Amygdala (tissue), 56 donors: ENCODE data around the gene TVP23A.

ENCODE experiments used
- DNase-seq, 56 donors: peaks; one replicate each; lab custom pipeline; 2025; lab: John Stamatoyannopoulos, UW

Gene TVP23A

GRCh38 chr16:10817963-10818941, at the start of gene TVP23A:
Gene TVP23A (minus strand): TSS chr16:10818794. CDS start chr16:10818493, 301 bp downstream.
- peak in 37 of 56 donors; percentile 4 to 60 (median 24) for DNase-seq

- no peak for DNase-seq
Observed at GRCh38 chr16:10868104-10868595, 49.6 kb upstream of the TVP23A start.

DNA sequence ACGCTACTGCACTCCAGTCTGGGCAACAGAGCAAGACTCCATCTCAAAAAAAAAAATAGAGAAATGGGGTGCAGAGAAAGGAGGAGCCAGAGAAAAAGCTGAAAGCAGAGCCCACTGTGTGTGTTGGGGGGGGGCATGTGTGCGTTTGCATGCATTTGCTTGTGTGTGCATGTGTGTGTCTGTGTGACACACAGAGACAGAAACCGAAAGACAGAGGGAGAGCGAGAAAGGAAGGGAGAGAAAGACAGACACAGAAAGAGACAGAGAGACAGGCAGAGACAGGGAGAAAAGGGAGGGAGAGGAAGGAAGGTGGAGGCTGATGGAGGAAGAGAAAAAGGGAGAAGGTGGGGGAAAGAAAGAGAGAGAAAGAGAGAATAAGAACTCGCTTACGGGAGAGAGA, 48.6 kb upstream of the TVP23A start:
- no peak for DNase-seq

DNA sequence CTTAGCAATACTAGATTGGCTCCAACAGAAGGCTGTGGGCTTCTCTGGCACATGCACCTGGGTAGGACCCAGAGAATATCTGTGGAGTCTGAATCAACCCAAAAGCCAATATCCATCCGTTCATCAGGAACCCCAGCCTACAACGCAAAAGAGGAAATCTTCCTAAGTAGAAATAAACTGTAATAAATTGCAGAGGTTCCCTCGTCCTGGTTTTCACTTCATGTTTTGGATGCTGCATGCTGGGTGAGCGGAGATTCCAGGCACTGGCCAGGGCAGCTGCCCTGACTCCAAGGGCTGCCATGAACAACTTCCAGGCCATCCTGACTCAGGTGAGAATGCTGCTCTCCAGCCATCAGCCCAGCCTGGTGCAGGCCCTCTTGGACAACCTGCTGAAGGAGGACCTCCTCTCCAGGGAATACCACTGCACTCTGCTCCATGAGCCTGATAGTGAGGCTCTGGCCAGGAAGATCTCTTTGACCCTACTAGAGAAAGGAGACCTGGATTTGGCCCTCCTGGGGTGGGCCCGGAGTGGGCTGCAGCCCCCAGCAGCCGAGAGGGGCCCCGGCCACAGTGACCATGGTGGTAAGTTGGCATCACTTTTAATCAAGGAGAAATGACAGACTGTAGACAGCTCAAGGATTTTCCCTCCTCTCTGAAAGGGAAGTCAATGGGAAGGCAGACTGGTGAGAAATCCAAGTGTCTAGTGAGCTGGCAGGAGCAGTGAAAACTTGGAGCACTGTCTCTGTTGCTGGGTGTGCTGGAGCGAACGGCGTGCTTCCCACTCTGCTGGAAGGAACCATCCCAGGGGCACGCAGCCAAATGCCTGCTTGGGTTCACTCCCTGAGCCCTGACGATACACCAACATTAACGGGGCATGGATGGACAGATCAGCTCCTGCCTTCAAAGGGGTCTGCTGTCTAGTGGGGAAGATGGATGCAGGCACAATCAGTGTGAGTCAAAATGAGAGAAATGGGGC, 47.7 kb upstream of the TVP23A start:
- DNase-seq = peak in 5 of 56 donors; percentile 7 to 19 (median 8)

DNA sequence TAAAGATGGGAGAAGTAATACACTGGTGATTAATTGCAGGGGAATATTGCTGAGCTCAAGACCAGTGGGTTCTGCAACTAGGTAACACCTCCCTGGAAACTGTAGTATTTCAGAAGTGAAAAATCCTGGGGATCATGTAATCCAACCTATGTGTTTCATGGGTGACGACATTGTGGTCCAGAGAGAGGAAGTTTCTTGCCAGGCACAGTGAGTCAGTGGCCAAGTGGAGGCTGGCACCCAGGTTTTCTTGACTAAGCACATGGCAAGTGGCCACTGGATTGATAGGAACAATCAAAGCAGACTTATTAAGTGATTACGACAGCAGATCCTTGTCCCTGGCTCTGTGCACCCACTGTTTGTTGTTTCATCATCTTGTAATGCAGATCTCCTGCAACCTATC, 43.8 kb upstream of the TVP23A start:
- DNase-seq = peak in 16 of 56 donors; percentile 1 to 60 (median 17)

GRCh38 chr16:10859658-10860057, 41.1 kb upstream of the TVP23A start:
- no peak for DNase-seq

DNA sequence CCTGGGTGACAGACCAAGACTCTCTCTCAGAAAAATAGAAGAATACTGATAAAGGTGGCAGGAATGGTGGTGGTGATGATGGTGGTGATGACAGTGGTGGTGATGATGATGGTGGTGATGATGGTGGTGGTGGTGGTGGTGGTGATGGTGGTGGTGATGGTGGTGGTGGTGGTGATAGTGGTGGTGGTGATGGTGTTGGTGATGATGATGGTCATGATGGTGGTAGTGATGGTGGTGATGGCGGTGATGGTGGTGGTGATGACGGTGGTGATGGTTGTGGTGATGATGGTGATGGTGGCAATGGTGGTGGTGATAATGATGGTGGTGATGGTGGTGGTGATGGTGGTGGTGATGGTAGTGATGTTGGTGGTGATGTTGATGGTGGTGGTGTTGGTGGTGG, 40.4 kb upstream of the TVP23A start:
- DNase-seq = no peak

DNA sequence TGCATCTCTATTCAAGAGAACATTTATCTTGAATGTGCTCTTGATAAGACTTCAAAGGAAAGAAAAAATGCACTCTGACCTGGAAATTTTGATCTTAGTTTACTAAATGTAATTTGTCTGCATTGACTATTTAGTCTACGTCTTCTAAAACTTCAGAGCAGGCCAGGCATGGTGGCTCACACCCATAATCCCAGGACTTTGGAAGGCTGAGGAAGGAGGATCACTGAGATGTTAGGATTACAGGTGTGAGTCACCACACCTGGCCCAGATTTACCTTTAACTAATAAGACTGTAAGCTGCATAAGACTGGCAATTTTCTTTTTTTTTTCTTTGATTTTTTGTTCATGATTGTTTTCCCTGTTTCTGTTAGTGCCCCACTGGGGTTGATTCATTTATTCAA, 39.6 kb upstream of the TVP23A start:
- DNase-seq = no peak

DNA sequence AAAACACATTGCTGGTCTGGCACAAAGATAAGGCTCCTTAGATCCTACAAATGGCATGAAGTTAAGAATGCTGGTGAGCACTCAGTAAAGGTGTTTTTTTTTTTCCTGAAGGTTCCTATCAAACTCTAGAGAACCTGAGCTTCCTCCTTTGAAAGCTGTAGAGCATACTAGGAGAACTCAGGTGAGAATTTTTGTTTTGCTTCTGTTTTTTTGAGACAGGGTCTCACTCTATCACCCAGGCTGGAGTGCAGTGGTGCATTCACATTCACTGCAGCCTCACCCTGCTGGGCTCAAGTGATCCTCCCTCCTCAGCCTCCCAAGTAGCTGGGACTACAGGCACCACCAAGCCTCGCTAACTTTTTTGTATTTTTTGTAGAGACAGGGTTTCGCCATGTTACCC, 37.4 kb upstream of the TVP23A start:
- DNase-seq = no peak

- DNase-seq = no peak
Observed at GRCh38 chr16:10852948-10853347, 34.4 kb upstream of the TVP23A start.

DNA sequence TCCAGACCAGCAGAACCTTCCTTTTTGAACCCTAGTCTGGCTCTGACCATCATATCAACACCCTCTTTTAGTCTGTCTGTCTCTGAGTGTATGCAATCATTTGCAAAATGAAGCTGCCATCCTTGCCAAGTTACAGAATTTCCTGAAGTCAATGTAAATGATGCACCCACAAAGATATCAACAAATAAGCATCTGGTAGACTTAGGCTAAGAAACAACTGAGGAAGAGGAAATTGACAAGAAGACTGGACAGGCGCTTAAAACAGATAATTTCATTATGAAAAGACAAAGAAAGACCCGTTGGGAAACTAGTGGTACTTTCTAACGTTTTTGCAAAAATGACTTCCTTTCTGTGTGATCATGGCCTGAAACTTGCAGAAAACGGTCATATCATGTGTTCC, 33.7 kb upstream of the TVP23A start:
- no peak for DNase-seq

GRCh38 chr16:10851512-10851911, 32.9 kb upstream of the TVP23A start:
- DNase-seq = no peak

- no peak for DNase-seq
Observed at GRCh38 chr16:10850478-10850850, 31.9 kb upstream of the TVP23A start.

- no peak for DNase-seq
Observed at GRCh38 chr16:10849736-10850477, 31.3 kb upstream of the TVP23A start.

DNA sequence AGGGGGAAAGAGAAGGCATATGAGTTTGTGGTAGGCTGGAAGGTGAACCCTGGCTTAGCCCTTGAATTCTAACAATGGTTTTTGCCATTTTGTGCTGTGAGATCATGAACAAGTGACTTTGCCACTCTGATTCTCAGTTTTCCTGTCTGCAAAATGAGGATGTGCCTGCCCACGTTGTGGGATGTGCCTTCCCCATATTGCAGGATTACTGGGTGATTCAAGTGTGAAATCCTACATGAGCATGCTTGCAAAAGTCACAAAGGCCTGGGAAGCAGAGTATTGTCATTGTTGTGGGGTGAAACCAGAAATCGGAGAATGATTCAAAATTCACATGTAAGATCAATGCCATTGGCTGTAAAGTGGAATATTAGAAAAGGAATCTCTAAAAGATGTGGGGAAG, 28.6 kb upstream of the TVP23A start:
- peak in 1 of 56 donors; percentile 2 for DNase-seq

GRCh38 chr16:10846213-10846998, 27.8 kb upstream of the TVP23A start:
- peak in 1 of 56 donors; percentile 5 for DNase-seq

DNA sequence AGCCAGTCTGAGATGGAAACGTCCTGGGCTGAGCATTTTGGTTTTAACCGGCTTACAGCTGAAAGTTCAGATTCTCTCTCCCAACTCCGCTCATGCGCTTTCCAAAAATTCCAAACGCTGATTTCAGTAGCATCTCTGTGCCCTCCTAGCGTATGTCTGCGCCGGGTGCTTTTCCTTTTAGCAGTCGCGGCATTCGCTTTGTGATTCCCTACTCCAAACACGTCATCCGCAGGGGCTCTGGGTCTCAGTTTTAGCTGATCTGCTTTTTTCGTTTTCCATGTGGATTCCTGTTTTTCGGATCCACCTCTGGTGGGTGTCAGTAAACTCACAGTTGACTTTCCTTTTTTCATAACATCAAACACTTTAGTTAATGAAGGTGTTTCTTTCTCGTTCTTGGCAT, 22.1 kb upstream of the TVP23A start:
- no peak for DNase-seq

DNA sequence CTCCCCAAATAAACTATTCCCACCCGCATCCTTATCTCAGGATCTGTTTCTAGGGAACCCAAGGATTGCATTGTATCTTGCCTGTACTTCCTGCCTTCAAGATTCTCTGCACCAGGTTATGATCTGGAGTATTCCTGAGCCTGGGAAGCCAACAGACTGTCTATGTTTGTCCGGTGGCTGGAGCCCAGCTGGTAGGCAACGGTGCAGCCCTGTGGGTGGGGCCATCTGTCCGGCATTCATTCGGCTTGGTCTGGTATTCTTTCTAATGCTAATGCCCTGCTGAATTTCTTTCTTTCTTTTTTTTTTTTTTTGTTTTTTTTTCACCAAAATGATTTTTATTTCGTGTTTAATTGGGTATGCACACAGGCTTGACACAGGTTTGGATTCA, 20.7 kb upstream of the TVP23A start:
- DNase-seq = no peak

- DNase-seq = no peak
Observed at GRCh38 chr16:10838621-10839278, 20.2 kb upstream of the TVP23A start.
